ENCODE data around the gene FXN.

Gene FXN

GRCh38 chr9:69013382-69013727 lies 22.2 kb upstream of the FXN start:
- FAIRE-seq (no peak), DNase-seq (ENCODE audit: insufficient read length, low spot score) (no peak)
- TF ChIP-seq CTCF (IDR thresholded peaks at IDR 0.05; ENCODE audit: insufficient read depth, missing control alignments) = no peak

DNA sequence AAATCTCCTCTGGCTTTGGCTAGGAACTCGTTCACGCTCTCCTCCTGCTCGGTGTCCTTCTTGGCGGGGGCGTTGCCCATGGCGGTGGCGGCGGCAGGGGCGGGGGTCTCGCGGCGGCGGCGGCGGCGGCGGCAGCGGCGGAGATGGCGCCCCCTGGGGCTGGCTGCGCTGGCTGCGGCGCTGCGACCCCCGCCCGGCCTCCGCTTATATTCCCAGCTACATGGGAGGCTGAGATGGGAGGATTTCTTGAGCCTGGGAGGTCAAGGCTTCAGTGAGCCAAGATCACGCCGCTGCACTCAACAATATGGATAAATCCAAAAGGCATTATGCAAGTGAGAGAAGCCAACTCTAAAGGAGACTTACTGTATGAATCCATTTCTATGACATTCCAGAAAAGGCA lies 21.5 kb upstream of the FXN start, which contains the start of gene PRKACG:
PRKACG (minus strand) TSS at position 101 of the 400 bp plus-strand sequence; CDS start at position 80, 21 bp downstream.
- DNase-seq (ENCODE audit: insufficient read length, low spot score) (no peak), FAIRE-seq (no peak)
- TF ChIP-seq CTCF (IDR thresholded peaks at IDR 0.05; ENCODE audit: insufficient read depth, missing control alignments) = no peak

GRCh38 chr9:69016191-69017096 lies 19.1 kb upstream of the FXN start:
- no peak for FAIRE-seq
- TF ChIP-seq CTCF (IDR thresholded peaks at IDR 0.05; ENCODE audit: insufficient read depth, missing control alignments) = no peak
- no peak for DNase-seq (ENCODE audit: insufficient read length, low spot score)

DNA sequence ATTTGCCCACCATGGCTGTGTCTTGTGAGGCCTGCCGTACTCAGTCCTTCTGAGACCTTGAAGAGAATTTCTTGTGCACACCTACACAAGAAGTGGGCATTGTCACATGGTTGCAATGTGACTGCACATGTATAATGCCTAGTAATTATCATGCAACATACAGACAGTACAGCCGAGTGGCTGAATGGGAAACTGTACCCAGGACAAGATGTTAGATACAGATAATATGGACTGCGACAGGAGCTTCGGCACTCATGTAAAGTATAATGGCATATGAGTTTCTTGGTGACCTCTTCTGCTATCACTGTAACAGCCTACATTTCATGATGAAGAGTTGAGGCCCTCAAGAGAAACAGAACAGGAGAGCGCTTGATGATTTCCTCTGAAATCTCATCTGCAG lies 16.8 kb upstream of the FXN start:
- DNase-seq (ENCODE audit: insufficient read length, low spot score) = no peak
- FAIRE-seq = no peak
- TF ChIP-seq CTCF (IDR thresholded peaks at IDR 0.05; ENCODE audit: insufficient read depth, missing control alignments) = no peak

GRCh38 chr9:69019808-69020207 lies 15.7 kb upstream of the FXN start:
- no peak for DNase-seq (ENCODE audit: insufficient read length, low spot score)
- FAIRE-seq = no peak
- TF ChIP-seq CTCF (IDR thresholded peaks at IDR 0.05; ENCODE audit: insufficient read depth, missing control alignments) = no peak

DNA sequence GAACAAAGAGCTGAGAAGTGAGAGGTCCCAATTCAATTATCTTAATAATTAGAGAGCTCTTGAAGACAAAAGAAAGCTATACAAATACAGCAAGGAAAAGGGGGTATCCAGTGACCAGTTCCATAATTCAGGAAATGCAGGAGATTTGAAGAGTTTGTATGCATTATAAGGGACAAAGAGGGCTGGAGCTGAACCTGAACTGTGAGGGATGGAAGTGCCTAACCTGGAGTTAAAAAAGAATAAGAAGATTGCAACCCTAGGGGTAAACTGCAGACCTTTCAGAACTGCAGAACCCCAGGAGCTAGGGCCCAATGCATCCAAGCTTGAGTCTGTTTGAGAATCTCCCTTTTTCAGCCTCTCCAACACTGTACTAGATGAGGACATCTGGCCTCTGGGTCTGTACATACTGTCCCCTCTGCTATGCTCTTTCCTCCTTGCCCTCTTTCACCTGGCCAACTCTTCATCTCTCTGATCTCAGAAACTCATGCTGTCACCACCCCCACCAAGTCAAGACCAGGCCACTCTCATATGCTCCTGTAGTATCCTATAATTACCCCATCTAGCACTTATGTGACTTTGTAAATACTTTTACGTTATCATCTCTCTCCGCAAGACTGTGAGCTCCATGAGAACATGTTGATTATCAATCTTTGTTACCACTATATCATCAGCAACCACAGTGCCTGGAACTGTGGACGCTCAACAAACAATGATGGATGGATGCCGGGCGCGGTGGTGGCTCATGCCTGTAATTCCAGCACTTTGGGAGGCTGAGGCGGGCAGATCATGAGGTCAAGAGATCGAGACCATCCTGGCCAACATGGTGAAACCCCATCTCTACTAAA lies 15.0 kb upstream of the FXN start:
- TF ChIP-seq CTCF (IDR thresholded peaks at IDR 0.05; ENCODE audit: insufficient read depth, missing control alignments) = no peak
- DNase-seq (ENCODE audit: insufficient read length, low spot score) = no peak
- FAIRE-seq = no peak
